Glomerular visceral epithelial cell (primary cell): ENCODE results near the gene UBD.

Experiments used
- DNase-seq: peaks from one replicate; pipeline ENCODE4 v3.0.0-alpha.2; 2016; ENCODE audit errors: extremely low spot score

Gene UBD

DNA sequence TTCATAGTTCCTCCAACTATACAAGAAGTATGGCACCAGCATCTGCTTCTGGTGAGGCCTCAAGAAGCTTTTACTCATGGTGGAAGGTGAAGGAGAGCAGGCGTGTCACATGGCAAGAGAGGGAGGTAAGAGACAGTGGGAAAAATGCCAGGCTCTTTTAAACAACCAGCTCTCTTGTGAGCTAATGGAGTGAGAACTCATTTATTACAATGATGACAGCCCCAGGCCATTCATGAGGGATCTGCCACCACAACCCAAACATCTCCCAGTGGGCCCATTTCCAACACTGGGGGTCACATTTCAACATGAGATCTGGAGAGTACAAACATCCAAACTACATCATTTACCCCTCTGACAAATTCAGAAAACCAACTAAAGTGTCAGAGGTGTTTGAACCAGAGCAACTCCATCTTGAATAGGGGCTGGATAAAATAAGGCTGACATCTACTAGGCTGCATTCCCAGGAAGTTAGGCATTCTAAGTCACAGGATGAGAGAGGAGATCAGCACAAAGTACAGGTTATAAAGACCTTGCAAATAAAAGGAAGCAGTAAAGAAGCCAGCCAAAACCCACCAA lies 2.2 kb upstream of the UBD start:
- peak; percentile 34 for DNase-seq

DNA sequence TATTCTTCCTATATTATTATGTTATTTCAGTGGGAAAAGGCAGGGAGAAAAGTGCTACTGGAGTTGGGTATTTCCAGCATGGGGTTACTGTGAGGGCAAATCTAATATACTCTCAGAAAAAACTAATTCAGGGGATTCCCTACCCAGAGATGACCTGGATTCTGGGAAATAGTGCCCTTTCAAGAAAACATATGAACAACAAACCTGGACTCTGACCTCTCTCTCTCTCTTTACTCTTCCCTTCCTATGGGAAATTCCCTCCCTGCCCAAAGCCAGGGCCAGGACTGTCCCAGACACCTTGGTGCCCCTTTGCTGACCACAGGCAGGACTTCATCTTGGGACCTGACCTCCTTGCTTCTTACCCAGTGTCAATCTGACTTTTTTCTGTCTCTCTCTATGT lies 1.6 kb upstream of the UBD start:
- peak; percentile 45 for DNase-seq

DNA sequence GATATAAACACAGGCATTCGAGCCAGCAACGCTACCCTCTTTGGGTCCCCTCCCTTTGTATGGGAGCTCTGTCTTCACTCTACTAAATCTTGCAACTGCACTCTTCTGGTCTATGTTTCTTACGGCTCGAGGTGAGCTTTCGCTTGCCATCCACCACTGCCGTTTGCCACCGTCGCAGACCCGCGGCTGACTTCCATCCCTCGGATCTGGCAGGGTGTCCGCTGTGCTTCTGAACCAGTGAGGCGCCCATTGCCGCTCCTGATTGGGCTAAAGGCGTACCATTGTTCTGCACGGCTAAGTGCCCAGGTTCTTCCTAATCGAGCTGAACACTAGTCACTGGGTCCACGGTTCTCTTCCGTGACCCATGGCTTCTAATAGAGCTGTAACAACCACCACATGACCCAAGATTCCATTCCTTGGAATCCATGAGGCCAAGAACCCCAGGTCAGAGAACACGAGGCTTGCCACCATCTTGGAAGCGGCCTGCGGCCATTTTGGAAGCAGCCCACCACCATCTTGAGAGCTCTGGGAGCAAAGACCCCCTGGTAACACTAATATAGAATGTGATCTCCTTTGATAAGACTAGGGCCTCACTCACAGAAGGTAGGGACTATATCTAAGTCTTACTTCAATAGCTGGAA lies 973 bp downstream of the UBD start:
- DNase-seq = no peak

DNA sequence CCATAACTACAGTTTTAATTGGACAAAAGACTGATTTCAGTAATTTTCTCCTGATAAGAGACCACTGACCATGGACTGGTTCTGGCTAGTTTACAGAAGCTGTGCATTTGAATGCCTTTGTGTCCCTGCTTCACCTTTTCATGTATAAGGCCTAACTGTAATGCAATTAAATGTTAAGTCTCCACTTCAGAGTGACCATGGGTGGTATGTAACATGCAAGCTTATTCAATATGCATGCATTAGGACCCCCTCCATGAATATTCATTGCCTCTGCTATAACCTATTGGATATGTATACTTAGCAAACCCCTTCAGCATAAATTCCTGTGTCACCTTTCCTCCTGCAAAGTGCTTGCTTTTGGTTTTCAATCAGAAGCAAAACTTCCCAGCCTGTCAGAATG lies 2.2 kb downstream of the UBD start:
- no peak for DNase-seq

DNA sequence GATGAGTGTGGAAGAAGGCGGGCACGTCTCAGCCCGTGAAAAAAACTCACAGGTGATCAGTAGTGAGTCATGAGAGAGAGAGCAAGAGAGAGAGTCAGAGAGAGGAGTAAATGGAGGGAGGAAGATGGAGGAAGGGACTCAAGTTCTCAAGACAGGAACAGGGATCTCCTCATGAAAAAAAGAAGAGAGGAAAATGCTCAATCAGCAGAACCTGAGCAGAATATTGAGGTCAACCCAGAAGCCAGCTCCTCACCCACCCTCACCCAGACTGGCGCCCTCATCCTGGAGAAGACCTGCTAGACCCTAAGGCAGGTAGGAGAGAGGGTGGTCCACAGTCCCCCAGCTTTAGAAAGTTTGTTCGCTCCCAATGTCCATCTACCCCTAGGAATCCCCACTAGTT lies 4.8 kb downstream of the UBD start:
- DNase-seq = no peak

DNA sequence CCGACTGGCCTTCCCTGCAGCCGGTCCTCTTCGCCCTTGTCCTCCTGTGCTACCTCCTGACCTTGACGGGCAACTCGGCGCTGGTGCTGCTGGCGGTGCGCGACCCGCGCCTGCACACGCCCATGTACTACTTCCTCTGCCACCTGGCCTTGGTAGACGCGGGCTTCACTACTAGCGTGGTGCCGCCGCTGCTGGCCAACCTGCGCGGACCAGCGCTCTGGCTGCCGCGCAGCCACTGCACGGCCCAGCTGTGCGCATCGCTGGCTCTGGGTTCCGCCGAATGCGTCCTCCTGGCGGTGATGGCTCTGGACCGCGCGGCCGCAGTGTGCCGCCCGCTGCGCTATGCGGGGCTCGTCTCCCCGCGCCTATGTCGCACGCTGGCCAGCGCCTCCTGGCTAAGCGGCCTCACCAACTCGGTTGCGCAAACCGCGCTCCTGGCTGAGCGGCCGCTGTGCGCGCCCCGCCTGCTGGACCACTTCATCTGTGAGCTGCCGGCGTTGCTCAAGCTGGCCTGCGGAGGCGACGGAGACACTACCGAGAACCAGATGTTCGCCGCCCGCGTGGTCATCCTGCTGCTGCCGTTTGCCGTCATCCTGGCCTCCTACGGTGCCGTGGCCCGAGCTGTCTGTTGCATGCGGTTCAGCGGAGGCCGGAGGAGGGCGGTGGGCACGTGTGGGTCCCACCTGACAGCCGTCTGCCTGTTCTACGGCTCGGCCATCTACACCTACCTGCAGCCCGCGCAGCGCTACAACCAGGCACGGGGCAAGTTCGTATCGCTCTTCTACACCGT lies 6.1 kb downstream of the UBD start:
- no peak for DNase-seq

DNA sequence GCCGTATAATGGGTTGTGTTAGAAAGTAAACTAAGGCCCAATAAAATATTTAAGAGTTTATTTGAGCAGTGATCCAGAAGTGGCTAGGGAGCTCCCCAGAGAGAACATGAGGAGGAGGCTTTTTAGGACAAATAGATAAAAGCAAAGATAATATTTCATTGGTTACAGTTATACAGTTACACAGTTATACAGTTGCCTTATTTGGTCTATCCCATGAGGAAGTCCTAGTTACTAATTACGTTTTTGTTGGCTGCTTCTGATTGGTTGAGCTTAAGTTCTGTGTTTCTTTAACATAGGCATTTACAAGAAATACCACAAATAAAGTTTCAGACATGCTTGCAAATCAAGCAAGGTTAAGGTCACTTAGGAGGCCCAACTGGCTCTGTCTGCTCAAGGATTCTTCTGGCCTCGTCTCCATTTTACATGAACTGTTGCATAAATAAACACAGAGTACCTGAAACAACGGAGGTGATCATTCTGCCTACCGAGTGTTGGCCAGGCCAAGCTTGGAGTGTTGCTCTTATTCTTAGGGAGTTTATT lies 7.0 kb downstream of the UBD start:
- peak; percentile 51 for DNase-seq

DNA sequence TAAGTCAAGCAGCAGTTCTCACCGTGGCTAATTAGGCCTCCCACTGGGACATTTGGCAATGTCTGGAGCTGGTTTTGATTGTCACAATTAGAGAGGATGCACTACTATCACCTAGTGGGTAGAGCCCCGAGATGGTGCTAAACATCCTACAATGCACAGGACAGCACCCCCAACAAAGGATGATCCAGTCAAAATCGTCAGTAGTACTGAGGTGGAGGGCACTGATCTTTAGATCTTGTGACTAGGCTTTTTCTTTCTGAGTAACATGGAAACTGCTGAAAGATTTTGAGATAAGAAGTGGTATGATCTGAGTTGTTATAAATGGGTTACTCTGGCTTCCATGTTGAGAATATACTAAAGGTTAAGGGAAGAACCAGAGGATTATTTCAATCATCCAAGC lies 12.0 kb downstream of the UBD start:
- DNase-seq = no peak

DNA sequence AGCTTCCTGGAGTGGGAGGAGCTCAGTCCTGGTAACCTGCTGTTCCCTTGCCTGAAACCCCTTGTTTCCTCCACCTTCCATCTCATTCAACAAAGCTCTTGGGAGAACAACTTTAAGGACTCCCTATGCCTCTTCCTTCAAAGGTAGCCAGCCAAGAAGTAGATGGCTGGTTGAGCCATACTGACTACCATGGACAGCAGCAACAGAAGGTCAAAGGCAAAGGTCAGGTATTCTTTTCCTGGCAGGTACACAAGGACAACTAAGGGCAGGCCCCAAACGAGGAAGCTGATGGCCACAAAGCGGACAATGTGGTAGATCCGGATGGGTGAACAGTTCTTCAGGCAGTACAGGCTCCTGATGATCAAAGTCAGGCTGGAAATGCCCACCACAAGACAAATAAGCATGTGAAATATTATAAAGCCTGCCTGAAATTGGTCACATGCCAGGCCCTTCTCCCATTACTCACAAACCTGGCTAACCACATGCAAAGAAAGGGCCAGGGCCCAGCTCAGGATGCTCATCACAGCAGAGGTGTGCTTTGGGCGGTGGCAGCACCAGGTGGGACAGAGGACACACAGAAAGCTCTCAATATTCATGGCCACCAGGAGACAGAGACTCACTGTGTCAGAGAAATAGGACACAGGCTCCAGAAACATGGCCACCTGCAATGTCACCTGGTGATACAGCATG lies 21.7 kb downstream of the UBD start:
- peak; percentile 9 for DNase-seq

DNA sequence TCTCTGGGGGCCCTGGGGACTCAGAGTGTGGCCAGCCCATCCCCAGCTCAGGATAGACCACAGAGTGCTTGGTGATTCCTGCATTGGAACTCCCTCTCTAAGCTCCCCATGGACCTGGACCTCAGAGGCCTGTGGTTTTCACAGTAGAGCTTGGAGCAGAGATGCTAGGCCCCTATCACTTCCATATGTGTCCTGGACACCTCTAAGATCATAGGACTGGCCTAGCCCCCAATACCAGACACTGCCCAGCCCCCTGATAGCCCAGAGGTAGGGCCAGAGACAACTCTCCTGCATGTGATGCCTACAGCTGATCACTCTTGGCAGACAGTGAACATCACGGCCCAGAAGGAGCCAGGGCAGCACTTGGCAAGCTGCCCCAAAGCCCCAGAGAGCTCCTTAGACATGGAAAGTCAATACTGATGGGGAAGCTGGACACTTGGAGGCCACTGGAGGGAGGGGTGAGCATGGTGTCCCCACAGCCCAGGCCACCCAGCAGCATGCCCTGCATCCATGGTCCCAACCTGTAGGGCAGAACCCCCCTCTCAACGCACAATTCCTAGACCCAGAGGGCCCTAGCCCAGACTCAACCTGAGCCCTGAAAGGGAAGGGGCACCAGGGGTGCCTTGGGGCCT lies 27.1 kb downstream of the UBD start:
- DNase-seq = no peak

DNA sequence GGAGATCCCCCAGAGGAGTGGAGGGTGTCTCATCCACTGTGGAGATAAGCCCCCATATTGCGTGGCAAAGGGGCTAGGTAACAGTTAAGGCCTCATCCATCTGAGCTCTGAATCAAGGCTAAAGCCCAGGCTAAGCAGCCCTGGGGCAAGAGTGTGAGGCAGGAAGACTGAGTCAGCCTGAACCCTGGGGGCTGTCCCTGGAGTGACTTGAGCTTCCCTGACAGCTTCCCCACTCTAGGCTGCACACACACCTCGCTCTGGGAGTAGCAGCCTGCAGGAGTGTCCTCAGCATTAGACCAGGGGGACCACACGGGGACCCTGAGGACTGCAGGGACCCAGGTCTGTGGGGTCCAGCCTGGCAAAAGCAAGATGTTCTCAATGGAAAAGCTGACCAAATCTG lies 27.9 kb downstream of the UBD start:
- peak; percentile 22 for DNase-seq

DNA sequence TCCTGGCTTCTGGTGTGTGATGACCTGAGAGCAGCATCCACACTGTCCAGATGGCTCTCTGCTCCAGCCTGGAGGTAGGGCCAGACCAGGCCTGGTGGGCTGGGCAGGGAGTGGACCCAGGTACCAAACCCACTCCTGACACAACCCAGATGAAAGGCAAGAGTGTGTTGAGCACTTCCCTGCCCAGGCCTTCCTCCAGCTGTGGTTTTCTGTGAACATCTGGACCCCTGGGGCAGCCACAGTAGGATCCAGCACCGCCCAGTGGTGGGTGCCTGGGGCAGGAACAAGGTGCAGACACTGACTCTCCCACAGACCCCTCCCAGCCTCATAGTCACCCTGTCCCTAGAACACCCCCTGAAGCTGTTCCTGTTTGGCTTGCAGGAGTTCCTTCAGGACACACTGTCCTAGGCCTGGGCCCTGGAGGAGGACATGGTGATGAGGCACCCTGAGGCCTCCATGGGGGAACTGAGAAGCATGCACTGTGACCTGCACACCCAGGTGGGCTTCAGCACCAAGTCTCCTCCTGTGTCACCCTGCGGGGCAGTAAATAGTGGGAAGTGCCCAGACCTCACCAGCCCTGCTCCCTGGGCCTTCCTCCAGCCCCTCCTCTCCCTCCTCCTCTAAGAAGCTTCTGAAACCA lies 28.7 kb downstream of the UBD start:
- DNase-seq = no peak

DNA sequence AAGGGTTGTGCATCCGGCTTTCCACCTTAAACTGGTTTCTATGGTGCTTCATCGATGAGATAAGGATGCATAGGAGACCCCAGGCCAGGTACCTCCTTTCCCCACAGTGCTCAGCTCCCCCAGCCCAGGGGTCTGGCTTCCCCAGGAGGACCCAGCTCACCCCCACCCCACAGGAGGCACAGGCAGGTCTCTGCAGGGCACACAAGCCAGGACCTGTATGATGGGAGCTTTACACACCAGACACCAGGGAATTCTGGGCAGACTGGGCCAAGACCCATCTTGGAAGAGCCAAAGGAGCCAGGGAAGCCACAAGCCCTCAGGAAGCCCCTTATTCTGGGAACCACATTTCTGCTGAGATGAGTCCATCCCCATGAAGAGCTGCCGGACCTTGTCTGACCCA lies 29.6 kb downstream of the UBD start:
- DNase-seq = no peak

DNA sequence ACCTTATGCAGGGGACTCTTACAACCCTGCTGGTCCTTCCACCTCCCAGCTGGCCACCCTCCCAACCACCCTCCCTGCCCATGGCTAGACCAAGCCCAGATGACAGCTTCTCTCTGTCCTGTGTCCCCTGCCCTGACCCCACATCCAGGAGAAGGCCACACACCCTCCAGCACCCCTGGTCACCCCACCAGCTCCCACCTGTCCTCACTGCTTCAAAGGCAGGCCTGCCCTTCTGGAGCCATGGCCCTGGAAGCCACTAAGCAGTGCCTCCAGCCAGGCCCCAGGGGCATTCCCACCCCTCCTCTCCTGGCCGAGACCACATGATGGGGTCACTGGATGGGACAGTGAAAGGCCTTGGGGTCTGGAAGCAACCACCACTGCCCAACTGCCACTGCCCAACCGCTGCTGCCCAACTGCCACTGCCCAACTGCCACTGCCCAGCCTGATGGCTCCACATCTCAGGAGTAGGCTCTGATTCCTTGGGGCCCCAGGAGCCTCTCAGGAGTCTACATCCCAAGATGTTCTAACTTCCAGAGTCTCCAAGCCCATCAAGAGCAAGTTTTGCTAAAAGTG lies 30.5 kb downstream of the UBD start:
- DNase-seq = no peak

DNA sequence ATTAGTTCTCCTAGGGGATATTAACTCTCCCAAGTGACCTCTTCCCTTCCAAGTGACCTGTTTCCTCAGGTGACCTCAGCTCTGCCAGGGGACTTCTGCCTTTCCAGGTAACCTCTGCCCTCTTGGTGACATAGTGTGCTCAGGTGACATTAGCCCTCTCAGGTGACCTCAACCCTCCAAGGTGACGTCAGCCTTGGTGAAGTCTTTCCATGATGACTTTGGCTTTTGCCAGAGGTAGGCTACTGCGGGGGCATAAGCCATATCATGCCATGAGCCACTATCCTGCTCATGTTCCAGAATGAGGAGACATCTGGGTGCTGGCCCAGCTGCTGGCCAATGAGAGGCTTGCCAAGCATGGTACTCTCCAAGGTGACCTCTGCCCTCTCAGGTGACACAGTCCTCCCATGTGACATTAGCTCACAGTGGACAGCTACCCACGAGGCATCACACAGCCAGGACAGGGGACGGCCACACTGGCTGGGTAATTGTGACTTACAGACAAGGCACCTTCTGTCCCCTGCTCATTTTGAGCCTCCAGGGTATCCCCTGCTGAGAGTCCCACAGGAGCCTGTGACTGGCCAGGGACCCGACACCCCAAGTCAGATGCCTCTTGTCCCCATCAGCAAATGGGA lies 31.1 kb downstream of the UBD start:
- DNase-seq = no peak

DNA sequence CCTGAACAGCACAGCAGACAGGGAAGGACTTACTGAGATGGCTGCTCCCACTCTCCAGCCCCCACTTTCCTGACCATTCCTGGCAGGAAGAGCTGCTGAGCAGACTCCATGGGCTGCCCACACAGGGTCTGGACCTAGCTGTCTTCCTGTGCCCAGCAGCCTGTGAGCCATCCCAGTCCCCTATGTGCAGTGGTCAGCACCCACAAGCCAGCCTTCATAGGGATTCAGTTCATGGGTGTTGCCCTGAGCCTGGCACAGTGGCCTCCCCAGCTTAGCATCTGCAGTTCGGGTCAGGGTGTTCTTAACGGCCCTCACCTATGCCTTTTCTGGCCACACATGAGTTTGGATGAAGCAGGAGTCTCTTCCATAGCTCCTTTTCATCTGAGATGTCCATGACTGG lies 32.0 kb downstream of the UBD start:
- no peak for DNase-seq

DNA sequence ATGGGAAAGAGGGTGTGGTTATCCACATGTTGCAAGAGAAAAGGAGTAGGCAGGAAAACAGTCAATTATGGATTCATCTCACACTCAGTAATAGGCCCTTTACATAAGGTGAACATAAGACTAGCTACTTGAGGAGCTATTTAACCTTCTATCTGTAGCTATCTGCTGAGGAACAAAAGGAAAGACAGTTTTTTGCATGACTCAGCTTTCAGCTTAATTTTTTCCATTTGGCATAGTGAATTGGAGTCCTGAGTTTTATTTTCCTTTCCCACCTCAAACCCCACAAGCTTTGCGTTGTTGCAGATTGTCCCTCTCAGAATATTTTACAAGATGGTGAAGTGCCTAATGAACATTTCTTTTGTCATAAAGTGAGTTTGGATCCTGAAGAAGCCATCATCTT lies 32.4 kb downstream of the UBD start:
- no peak for DNase-seq

DNA sequence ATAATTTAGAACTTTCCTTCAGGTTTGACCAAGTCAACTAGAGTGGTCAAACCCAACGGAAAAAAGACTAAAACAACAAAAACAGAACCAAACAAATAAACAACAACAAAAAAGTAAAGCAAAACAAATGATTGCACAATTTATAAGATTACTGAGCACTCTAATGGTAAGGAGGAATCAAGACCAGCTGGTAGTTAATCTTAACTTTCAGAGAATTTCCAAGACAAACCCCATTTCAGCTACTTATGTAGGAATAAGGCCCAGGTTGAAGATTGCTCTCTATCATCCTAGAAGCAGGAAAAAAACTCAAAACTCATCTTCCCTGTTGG lies 34.3 kb downstream of the UBD start:
- no peak for DNase-seq

DNA sequence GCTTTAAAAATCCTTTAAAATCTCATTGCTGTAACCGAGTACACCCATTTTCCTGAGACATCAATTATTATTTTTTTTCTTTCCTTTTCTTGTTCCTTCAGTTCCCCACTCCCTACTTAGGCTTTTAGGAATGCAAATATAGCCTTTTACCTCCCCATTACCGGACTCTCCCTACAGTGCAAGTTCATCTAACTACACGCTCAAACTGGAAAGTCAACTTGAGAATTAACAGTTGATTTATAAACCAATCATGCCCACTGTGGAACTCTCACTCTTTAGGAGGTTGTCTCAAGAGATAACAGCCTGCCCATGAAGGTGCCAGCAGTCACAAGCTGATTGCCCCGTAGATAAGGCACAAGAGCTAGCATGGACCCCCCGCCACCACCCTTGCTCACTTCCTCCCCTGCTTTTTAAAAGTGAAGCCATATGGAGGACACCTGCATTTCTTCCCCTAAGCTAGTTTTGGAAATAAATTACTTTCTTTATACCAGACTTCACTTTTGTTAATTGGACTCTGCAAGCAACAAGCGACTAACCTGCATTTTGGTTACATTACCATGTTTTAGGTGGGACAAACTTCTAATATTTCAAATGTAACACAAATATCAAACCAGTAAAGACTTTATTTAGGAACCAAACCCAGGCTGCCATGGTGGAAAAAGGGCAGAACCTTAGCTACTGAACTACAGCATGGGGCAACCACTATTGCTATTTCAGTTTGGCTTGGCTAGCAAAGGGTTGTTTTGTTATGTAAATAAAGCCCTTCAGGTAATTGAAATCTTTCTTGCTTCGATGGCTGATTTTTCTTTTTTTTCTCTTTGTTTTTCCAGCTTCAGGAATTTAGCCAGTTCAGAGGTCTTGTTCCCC lies 34.9 kb downstream of the UBD start:
- DNase-seq = no peak

DNA sequence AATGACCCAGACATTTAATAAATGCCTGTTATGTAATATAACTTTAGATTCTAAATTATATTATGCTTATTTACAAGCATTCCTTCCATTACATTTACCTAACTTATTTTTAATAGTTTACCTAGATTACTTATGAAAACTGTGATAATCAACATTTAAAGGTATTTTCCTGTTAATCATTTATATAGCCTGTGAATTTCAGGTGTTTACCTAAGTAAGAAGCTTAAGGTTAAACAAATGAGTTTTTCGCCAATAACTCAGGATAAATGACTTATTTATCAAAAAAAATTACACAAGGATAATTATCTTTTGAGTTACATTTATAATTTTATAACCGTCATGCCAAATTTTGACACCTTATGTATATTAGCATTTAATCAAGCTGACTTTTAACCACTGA lies 35.5 kb downstream of the UBD start:
- no peak for DNase-seq
